RWPE2 (cell line): ENCODE measurements around the gene POLD2.

Source experiments
- ATAC-seq: fragments of 200-7000 bp; cut with Tn5 transposase; 3 replicates; pipeline ENCODE4 v1.9.1; 2021; ENCODE audit warnings: low read depth
- DNase-seq: peaks from one replicate; pipeline ENCODE4 v3.0.0-alpha.2; 2020; ENCODE audit warnings: low spot score
- H3K27ac ChIP-seq: fragments of 450-650 bp; 2 replicates; pipeline ENCODE4 v1.5.1; 2017; ENCODE audit warnings: mild to moderate bottlenecking; ENCODE audit not compliant: poor library complexity, severe bottlenecking
- H3K27me3 ChIP-seq: fragments of 250-450 bp; sonication (Bioruptor Pico); 2 replicates; pipeline ENCODE4 v1.5.1; 2021; ENCODE audit warnings: mild to moderate bottlenecking, moderate library complexity; ENCODE audit not compliant: insufficient read depth, poor library complexity, severe bottlenecking
- H3K36me3 ChIP-seq: fragments of 250-450 bp; sonication (Bioruptor Pico); 2 replicates; pipeline ENCODE4 v1.5.1; 2020; ENCODE audit warnings: low read depth, mild to moderate bottlenecking, moderate library complexity
- H3K4me1 ChIP-seq: fragments of 250-450 bp; sonication (Bioruptor Pico); 2 replicates; pipeline ENCODE4 v1.5.1; 2021; ENCODE audit warnings: mild to moderate bottlenecking, moderate library complexity; ENCODE audit not compliant: insufficient read depth, poor library complexity, severe bottlenecking
- H3K4me3 ChIP-seq: fragments of 250-450 bp; sonication (Bioruptor Pico); 2 replicates; pipeline ENCODE4 v1.5.1; 2021; ENCODE audit warnings: mild to moderate bottlenecking, moderate library complexity; ENCODE audit not compliant: severe bottlenecking
- H3K9me3 ChIP-seq: fragments of 250-450 bp; sonication (Bioruptor Pico); 2 replicates; pipeline ENCODE4 v1.5.1; 2021; ENCODE audit warnings: mild to moderate bottlenecking, moderate library complexity; ENCODE audit not compliant: severe bottlenecking
- CTCF ChIP-seq: fragments of 450-650 bp; IDR thresholded peaks from one replicate; pipeline ENCODE4 v1.5.1; 2017; ENCODE audit warnings: mild to moderate bottlenecking, moderate library complexity; ENCODE audit not compliant: poor library complexity, severe bottlenecking

The POLD2 gene

GRCh38 chr7:44139311-44140010, 16.1 kb upstream of the POLD2 start:
- no peaks in the 10 kb centered on the region for H3K9me3 ChIP-seq
- TF ChIP-seq CTCF = no peak
- no peak overlapping the region for H3K4me3 ChIP-seq
- H3K27ac ChIP-seq = no peak overlapping the region
- ATAC-seq = no peak
- H3K4me1 ChIP-seq = no peaks in the 10 kb centered on the region
- DNase-seq = no peak
- no peaks in the 10 kb centered on the region for H3K27me3 ChIP-seq
- H3K36me3 ChIP-seq = no peaks in the 10 kb centered on the region

- H3K4me1 ChIP-seq = no peaks in the 10 kb centered on the region
- DNase-seq (no peak), ATAC-seq (no peak)
- no peak overlapping the region for H3K27ac ChIP-seq
- TF ChIP-seq CTCF = no peak
- no peaks in the 10 kb centered on the region for H3K9me3 ChIP-seq
- no peak overlapping the region for H3K4me3 ChIP-seq
- H3K27me3 ChIP-seq = no peaks in the 10 kb centered on the region
- H3K36me3 ChIP-seq = no peaks in the 10 kb centered on the region
Observed at GRCh38 chr7:44138698-44139097, 15.3 kb upstream of the POLD2 start.

- TF ChIP-seq CTCF = no peak
- H3K4me1 ChIP-seq = no peaks in the 10 kb centered on the region
- DNase-seq (no peak), ATAC-seq (no peak)
- H3K9me3 ChIP-seq = no peaks in the 10 kb centered on the region
- H3K4me3 ChIP-seq = no peak overlapping the region
- no peak overlapping the region for H3K27ac ChIP-seq
- H3K36me3 ChIP-seq = no peaks in the 10 kb centered on the region
- H3K27me3 ChIP-seq = no peaks in the 10 kb centered on the region
Observed at GRCh38 chr7:44136731-44137130, 13.4 kb upstream of the POLD2 start.

GRCh38 chr7:44134943-44135628, 11.7 kb upstream of the POLD2 start:
- H3K27me3 ChIP-seq = no peaks in the 10 kb centered on the region

More at GRCh38 chr7:44134943-44135628, 11.7 kb upstream of the POLD2 start:
- DNase-seq (no peak), ATAC-seq (no peak)
- no peak for TF ChIP-seq CTCF
- no peaks in the 10 kb centered on the region for H3K4me1 ChIP-seq
- no peaks in the 10 kb centered on the region for H3K36me3 ChIP-seq
- no peak overlapping the region for H3K27ac ChIP-seq
- H3K9me3 ChIP-seq = no peaks in the 10 kb centered on the region
- H3K4me3 ChIP-seq = no peak overlapping the region
